Measurements from ENCODE around the gene CDK5RAP2.
"Not testable (repeated sequence)": the region's sequence is repeated elsewhere in the genome, so short reads cannot be mapped to it uniquely, and the experiment has no call there.

Gene CDK5RAP2

GRCh38 chr9:120542701-120543490 is 37.1 kb downstream of the CDK5RAP2 start:
- no peak for DNase-seq

- no peak for DNase-seq
Observed at GRCh38 chr9:120541921-120542320, 38.0 kb downstream of the CDK5RAP2 start.

GRCh38 chr9:120539951-120540350 is 40.0 kb downstream of the CDK5RAP2 start:
- no peak for DNase-seq

- DNase-seq, result no peak
Observed at GRCh38 chr9:120538339-120538738, 41.6 kb downstream of the CDK5RAP2 start.

- no peak for DNase-seq
Observed at GRCh38 chr9:120536949-120537640, 42.9 kb downstream of the CDK5RAP2 start.

- DNase-seq, result no peak
Observed at GRCh38 chr9:120536094-120536493, 43.9 kb downstream of the CDK5RAP2 start.

GRCh38 chr9:120534266-120534665 is 45.7 kb downstream of the CDK5RAP2 start:
- DNase-seq, result no peak

GRCh38 chr9:120532891-120533290 is 47.1 kb downstream of the CDK5RAP2 start:
- DNase-seq, result no peak

- DNase-seq, result no peak
Observed at GRCh38 chr9:120532475-120532874, 47.5 kb downstream of the CDK5RAP2 start.

GRCh38 chr9:120531683-120532300 is 48.2 kb downstream of the CDK5RAP2 start:
- DNase-seq, result peak; percentile 1

- DNase-seq, result not testable (repeated sequence)
Observed at GRCh38 chr9:120530220-120530832, 49.6 kb downstream of the CDK5RAP2 start.

- DNase-seq, result no peak
Observed at GRCh38 chr9:120528829-120529228, 51.1 kb downstream of the CDK5RAP2 start.

- DNase-seq, result no peak
Observed at GRCh38 chr9:120528327-120528726, 51.6 kb downstream of the CDK5RAP2 start.

GRCh38 chr9:120526534-120526933 is 53.4 kb downstream of the CDK5RAP2 start:
- DNase-seq, result no peak

GRCh38 chr9:120524863-120525262 is 55.1 kb downstream of the CDK5RAP2 start:
- no peak for DNase-seq

GRCh38 chr9:120524038-120524437 is 55.9 kb downstream of the CDK5RAP2 start:
- no peak for DNase-seq

GRCh38 chr9:120522558-120522957 is 57.4 kb downstream of the CDK5RAP2 start:
- DNase-seq, result no peak

- DNase-seq, result no peak
Observed at GRCh38 chr9:120522032-120522431, 57.9 kb downstream of the CDK5RAP2 start.

- DNase-seq, result no peak
Observed at GRCh38 chr9:120521101-120521500, 58.9 kb downstream of the CDK5RAP2 start.

- not testable (repeated sequence) for DNase-seq
Observed at GRCh38 chr9:120515996-120516395, 64.0 kb downstream of the CDK5RAP2 start.

- not testable (repeated sequence) for DNase-seq
Observed at GRCh38 chr9:120515481-120515880, 64.5 kb downstream of the CDK5RAP2 start.

- DNase-seq, result no peak
Observed at GRCh38 chr9:120514405-120514804, 65.6 kb downstream of the CDK5RAP2 start.

GRCh38 chr9:120513825-120514396 is 66.1 kb downstream of the CDK5RAP2 start:
- no peak for DNase-seq

Data from CD4-positive, alpha-beta T cell treated with Interleukin-10 for 1 hour (primary cell).